ENCODE measurements around the gene OR4F15. TPM values are rescaled to one million over a fixed set of nuclear protein-coding genes. Genes with fewer than 3 reads are reported as not detected.
"Not testable (repeated sequence)": the region's sequence is repeated elsewhere in the genome, so short reads cannot be mapped to it uniquely, and the experiment has no call there.

OR4F15 gene
- total and polyA plus RNA-seq, 2 of the 8 experiments (the other 6 are each of a cell fraction or from before 2014, with no cell fraction given), result not detected

DNA sequence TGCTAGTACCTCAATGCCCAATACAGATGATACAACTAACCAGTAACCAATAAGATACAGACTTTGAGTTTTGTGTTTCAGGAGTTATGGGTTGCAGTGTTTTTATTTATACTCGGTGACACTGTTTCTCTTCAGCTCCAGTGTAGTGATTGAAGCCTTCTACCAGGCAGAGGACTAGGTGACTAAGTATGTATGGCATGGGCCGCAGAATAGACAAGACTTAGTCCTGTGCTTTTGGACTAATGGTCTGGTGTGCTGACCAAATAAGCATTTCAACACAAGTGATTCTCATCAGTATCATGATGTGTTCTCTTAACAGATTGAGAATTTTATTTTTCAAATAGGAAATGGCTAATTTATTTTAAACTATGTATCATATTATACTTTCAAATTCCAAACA, 24.0 kb upstream of the OR4F15 start:
- H4K20me1 ChIP-seq (replicated peaks in 1 of 2; ENCODE audit: control insufficient read depth in 1 of 2, insufficient read depth in 2 of 2, low read length in 2 of 2); H3K4me3 ChIP-seq (ENCODE audit: extremely low read depth in 1 of 4, insufficient read depth in 2 of 4, low read depth in 3 of 4, low read length in 4 of 4); H3K4me2 ChIP-seq (ENCODE audit: insufficient read depth in 1 of 2, low read depth in 2 of 2, low read length in 2 of 2); H2AFZ ChIP-seq (ENCODE audit: low read length); H3K27me3 ChIP-seq (replicated peaks in 1 of 4; ENCODE audit: control insufficient read depth in 3 of 4, extremely low read depth in 1 of 4, insufficient read depth in 3 of 4, low read length in 3 of 4); H2BK15ac ChIP-seq (ENCODE audit: low read length); H3K23me2 ChIP-seq (ENCODE audit: low read depth, low read length); H4K5ac ChIP-seq (ENCODE audit: insufficient read length, low read depth, low read length); H3K79me2 ChIP-seq (ENCODE audit: control insufficient read depth in 1 of 2, insufficient read depth in 2 of 2, low read length in 2 of 2); H3K14ac ChIP-seq (ENCODE audit: insufficient read length); H2BK5ac ChIP-seq (ENCODE audit: low read depth, low read length); H4K91ac ChIP-seq (replicated peaks; ENCODE audit: insufficient read length, low read length); H2BK20ac ChIP-seq (ENCODE audit: low read length); H2BK120ac ChIP-seq (replicated peaks; ENCODE audit: low read depth, low read length); H3K36me3 ChIP-seq (ENCODE audit: control insufficient read depth in 2 of 4, insufficient read depth in 4 of 4, low read length in 3 of 4); DNase-seq (ENCODE audit: low read depth in 1 of 2, low spot score in 2 of 2); H2AK5ac ChIP-seq (ENCODE audit: low read depth, low read length); H3K4me1 ChIP-seq (replicated peaks in 1 of 4; ENCODE audit: control insufficient read depth in 3 of 4, insufficient read depth in 4 of 4, low read length in 3 of 4); H2BK12ac ChIP-seq (ENCODE audit: low read depth, low read length); H4K8ac ChIP-seq (ENCODE audit: extremely low read depth, insufficient read depth, low read length); CTCF ChIA-PET (ENCODE audit: partially characterized antibody); H3K9me3 ChIP-seq (ENCODE audit: insufficient read depth in 2 of 2, low read depth in 1 of 2, low read length in 1 of 2); POLR2A ChIA-PET (ENCODE audit: partially characterized antibody); FAIRE-seq; H3K4ac ChIP-seq (replicated peaks; ENCODE audit: insufficient read length, low read depth, low read length); H3K18ac ChIP-seq (ENCODE audit: extremely low read depth, low read length); H3K56ac ChIP-seq (replicated peaks; ENCODE audit: insufficient read length, low read depth, low read length); H3K79me1 ChIP-seq (ENCODE audit: low read depth, low read length); H3K27ac ChIP-seq (ENCODE audit: low read depth, low read length); H3K23ac ChIP-seq (ENCODE audit: insufficient read length); H3K9ac ChIP-seq (replicated peaks in 1 of 4; ENCODE audit: extremely low read depth in 1 of 4, low read depth in 3 of 4, low read length in 3 of 4): not testable (repeated sequence)
- WGBS, 2 experiments (ENCODE audit: extremely low coverage in 1 of 2, insufficient coverage in 1 of 2, insufficient read length in 1 of 2, insufficient replicate concordance in 2 of 2, low coverage in 1 of 2, low lambda C conversion rate in 2 of 2, missing lambda C conversion rate in 1 of 2), result 83% methylated on average over 2 of the region's 2 CpGs; no CpG with 5 or more reads in 1 of the 2 experiments

GRCh38 chr15:101788503-101789269, 23.3 kb upstream of the OR4F15 start:
- DNase-seq (ENCODE audit: low read depth in 1 of 2, low spot score in 2 of 2); H2BK12ac ChIP-seq (ENCODE audit: low read depth, low read length); H3K14ac ChIP-seq (ENCODE audit: insufficient read length); H3K18ac ChIP-seq (ENCODE audit: extremely low read depth, low read length); H2BK5ac ChIP-seq (ENCODE audit: low read depth, low read length); H2BK20ac ChIP-seq (ENCODE audit: low read length); CTCF ChIA-PET (ENCODE audit: partially characterized antibody); H4K8ac ChIP-seq (ENCODE audit: extremely low read depth, insufficient read depth, low read length); H2BK120ac ChIP-seq (replicated peaks; ENCODE audit: low read depth, low read length); H2BK15ac ChIP-seq (ENCODE audit: low read length); H2AK5ac ChIP-seq (ENCODE audit: low read depth, low read length); H3K9ac ChIP-seq (replicated peaks in 1 of 4; ENCODE audit: extremely low read depth in 1 of 4, low read depth in 3 of 4, low read length in 3 of 4); H4K5ac ChIP-seq (ENCODE audit: insufficient read length, low read depth, low read length); H3K27ac ChIP-seq (ENCODE audit: low read depth, low read length); H3K23me2 ChIP-seq (ENCODE audit: low read depth, low read length); FAIRE-seq; H3K27me3 ChIP-seq (replicated peaks in 1 of 4; ENCODE audit: control insufficient read depth in 3 of 4, extremely low read depth in 1 of 4, insufficient read depth in 3 of 4, low read length in 3 of 4); H3K36me3 ChIP-seq (ENCODE audit: control insufficient read depth in 2 of 4, insufficient read depth in 4 of 4, low read length in 3 of 4); H3K79me1 ChIP-seq (ENCODE audit: low read depth, low read length); H3K4me1 ChIP-seq (replicated peaks in 1 of 4; ENCODE audit: control insufficient read depth in 3 of 4, insufficient read depth in 4 of 4, low read length in 3 of 4); H3K23ac ChIP-seq (ENCODE audit: insufficient read length); H4K20me1 ChIP-seq (replicated peaks in 1 of 2; ENCODE audit: control insufficient read depth in 1 of 2, insufficient read depth in 2 of 2, low read length in 2 of 2); POLR2A ChIA-PET (ENCODE audit: partially characterized antibody); H2AFZ ChIP-seq (ENCODE audit: low read length); H3K4me2 ChIP-seq (ENCODE audit: insufficient read depth in 1 of 2, low read depth in 2 of 2, low read length in 2 of 2); H3K4me3 ChIP-seq (ENCODE audit: extremely low read depth in 1 of 4, insufficient read depth in 2 of 4, low read depth in 3 of 4, low read length in 4 of 4); H4K91ac ChIP-seq (replicated peaks; ENCODE audit: insufficient read length, low read length); H3K4ac ChIP-seq (replicated peaks; ENCODE audit: insufficient read length, low read depth, low read length); H3K79me2 ChIP-seq (ENCODE audit: control insufficient read depth in 1 of 2, insufficient read depth in 2 of 2, low read length in 2 of 2); H3K9me3 ChIP-seq (ENCODE audit: insufficient read depth in 2 of 2, low read depth in 1 of 2, low read length in 1 of 2); H3K56ac ChIP-seq (replicated peaks; ENCODE audit: insufficient read length, low read depth, low read length): not testable (repeated sequence)
- 81% methylated on average over 2 of the region's 5 CpGs; no CpG with 5 or more reads in 1 of the 2 experiments for WGBS, 2 experiments (ENCODE audit: extremely low coverage in 1 of 2, insufficient coverage in 1 of 2, insufficient read length in 1 of 2, insufficient replicate concordance in 2 of 2, low coverage in 1 of 2, low lambda C conversion rate in 2 of 2, missing lambda C conversion rate in 1 of 2)
